GM20431 (cell line): Measurements from ENCODE around the gene RAB11FIP3.
"Not testable (repeated sequence)": the region's sequence is repeated elsewhere in the genome, so short reads cannot be mapped to it uniquely, and the experiment has no call there.

ENCODE experiments used
- in situ Hi-C: fragments of 300-500 bp; cut with MseI, MboI; formaldehyde crosslinking; loops from one replicate; pipeline ENCODE4 v1.15.0; 2020; ENCODE audit warnings: low sequenced_read_pairs; ENCODE audit not compliant: unreplicated experiment

Gene RAB11FIP3

DNA sequence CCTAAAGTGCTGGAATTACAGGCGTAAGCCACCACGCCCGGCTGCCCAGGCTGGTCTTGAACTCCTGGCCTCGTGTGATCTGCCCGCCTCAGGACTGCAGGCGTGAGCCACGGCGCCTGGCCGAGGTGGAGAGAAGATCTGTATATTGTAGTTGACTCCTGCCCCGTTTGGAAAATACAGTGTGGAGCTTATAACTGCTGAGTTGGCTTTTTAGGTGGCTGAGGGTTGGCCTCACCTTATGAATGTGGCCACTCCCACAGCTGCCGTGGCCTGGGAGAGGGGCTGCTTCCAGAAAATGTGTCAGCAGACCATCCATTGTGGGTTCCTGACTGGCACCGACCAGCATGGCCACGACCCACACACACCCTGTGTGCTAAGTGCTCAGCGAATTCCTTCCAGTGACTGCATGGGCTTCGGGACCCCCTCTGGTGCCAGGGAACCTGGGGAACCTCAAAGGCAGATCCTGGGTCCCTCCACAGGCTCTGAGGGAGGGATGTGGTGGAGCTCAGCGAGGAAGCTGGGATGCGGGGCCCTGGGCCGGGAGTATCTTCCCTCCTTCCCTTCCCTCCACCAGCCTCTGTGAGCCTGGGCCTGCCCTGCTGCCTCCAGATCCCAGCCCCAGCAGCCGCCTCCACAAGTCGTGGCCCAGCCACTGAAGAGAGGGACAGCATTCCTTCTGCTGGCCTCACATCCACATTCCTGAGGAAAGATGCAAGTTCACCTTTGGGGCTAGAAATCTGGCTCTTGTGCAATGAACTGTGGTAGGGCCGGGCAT, 10.9 kb upstream of the RAB11FIP3 start:
- in situ Hi-C loops, result no loop called here

DNA sequence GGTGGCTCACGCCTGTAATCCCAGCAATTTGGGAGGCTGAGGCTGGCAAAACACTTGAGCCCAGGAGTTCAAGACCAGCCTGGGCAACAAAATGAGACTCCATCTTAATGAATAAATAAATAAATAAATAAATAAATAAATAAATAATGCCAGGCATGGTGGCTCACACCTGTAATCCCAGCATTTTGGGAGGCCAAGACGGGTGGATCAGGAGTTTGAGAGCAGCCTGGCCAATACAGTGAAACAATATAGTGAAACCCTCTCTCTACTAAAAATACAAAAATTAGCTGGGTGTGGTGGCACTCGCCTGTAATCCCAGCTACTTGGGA, 10.3 kb upstream of the RAB11FIP3 start:
- in situ Hi-C loops, result not testable (repeated sequence)

GRCh38 chr16:422179-422578, 3.3 kb upstream of the RAB11FIP3 start:
- in situ Hi-C loops, result not testable (repeated sequence)

DNA sequence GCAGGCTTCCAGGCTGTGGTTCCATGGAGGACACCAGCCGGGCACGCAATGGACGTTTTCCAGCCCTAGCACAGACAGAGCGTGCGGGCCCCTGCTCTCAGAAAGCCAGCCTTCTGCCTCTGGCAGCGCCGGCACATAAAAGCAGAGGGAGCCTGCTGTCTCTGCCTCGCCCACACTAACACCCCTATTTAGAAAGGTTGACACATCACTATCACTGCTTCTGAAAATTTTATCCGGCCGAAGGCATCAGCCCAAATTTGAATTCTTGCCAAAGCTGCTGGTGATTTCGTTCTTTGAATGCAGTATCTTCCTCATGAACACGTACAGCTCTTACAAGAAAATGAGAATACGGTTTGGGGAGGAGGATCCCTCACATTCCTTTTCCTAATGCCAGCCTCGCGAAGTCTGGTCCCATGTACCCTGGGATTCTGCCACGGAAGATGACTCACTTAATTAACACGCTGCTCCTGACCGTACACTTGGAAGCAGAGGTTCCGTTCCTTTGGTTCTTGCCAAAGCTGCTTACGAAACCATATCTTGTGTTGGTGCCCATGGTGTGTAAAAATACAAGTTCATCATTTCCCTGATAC, 1.3 kb upstream of the RAB11FIP3 start:
- in situ Hi-C loops, result no loop called here

GRCh38 chr16:424623-425081, 797 bp upstream of the RAB11FIP3 start:
- in situ Hi-C loops, result no loop called here

GRCh38 chr16:425740-426114, 278 bp downstream of the RAB11FIP3 start:
- in situ Hi-C loops, result no loop called here

DNA sequence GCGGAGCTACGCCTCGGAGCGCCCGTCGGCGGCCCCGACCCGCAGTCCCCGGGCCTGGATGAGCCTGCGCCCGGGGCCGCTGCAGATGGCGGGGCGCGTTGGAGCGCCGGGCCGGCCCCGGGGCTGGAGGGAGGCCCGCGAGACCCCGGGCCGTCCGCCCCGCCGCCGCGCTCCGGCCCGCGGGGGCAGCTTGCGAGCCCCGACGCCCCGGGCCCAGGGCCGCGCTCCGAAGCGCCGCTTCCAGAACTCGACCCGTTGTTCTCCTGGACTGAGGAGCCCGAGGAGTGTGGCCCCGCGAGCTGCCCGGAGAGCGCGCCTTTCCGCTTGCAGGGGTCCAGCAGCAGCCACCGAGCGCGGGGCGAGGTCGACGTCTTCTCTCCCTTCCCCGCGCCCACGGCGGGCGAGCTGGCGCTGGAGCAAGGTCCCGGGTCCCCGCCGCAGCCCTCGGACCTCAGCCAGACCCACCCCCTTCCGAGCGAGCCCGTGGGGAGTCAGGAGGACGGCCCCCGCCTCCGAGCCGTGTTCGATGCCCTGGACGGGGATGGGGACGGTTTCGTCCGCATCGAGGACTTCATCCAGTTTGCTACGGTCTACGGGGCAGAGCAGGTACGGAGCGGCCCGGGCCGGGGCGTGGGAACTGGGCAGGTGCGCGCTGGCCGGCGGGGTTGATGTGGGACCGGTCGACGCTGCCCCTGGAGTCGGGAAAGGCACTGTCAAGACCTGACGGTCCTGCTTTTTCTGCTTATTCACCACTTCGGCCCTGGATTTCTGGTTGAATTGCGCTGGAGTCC, 861 bp downstream of the RAB11FIP3 start:
- in situ Hi-C loops, result no loop called here

GRCh38 chr16:426906-427249, 1.4 kb downstream of the RAB11FIP3 start:
- in situ Hi-C loops, result no loop called here

- in situ Hi-C loops, result no loop called here
Measured at GRCh38 chr16:427250-427649, 1.8 kb downstream of the RAB11FIP3 start.

DNA sequence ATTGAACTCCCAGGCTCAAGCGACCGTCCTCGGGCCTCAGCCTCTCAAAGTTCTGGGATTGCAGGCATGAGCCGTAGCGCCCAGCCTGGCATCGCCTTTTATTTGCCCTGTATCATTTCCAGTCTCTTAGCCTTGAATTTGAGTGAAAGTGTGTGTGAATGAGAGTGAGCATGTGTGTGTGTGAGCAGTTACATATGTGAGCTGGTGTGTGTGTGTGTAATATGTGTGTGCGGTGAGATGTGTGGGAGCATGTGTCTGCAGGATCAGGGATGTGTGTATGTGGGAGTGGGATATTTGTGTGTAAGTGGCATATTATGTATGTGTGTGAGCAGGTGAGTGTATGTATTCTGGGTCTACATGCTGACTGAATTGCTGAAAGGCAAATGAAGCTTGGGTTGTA, 5.5 kb downstream of the RAB11FIP3 start:
- in situ Hi-C loops, result no loop called here

GRCh38 chr16:440627-441026, 15.2 kb downstream of the RAB11FIP3 start:
- in situ Hi-C loops, result no loop called here

GRCh38 chr16:441447-441846, 16.0 kb downstream of the RAB11FIP3 start:
- in situ Hi-C loops, result no loop called here

- in situ Hi-C loops, result no loop called here
Measured at GRCh38 chr16:442976-443375, 17.5 kb downstream of the RAB11FIP3 start.

GRCh38 chr16:444027-444426, 18.6 kb downstream of the RAB11FIP3 start:
- in situ Hi-C loops, result no loop called here

DNA sequence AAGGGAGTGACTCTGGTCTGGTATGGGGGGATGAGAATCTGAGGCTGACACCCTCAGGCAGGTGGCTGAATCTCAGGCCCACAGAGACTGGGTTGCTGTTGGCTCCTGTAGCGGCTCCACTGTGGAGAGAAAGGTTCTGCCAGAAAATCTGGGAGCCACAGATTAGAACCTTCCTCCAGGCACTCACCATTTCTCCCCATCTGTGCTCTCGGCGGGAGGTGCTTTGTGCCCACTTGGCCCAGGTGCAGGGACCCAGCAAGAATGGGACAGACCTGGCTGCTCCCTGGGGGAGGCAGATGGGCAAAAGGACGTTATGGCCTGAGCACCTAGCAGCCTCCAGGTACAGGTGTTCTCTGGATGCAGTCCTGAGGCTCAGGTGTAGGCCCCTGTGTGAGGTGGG, 20.1 kb downstream of the RAB11FIP3 start:
- in situ Hi-C loops, result no loop called here

- in situ Hi-C loops, result no loop called here
Measured at GRCh38 chr16:450385-450784, 24.9 kb downstream of the RAB11FIP3 start.

DNA sequence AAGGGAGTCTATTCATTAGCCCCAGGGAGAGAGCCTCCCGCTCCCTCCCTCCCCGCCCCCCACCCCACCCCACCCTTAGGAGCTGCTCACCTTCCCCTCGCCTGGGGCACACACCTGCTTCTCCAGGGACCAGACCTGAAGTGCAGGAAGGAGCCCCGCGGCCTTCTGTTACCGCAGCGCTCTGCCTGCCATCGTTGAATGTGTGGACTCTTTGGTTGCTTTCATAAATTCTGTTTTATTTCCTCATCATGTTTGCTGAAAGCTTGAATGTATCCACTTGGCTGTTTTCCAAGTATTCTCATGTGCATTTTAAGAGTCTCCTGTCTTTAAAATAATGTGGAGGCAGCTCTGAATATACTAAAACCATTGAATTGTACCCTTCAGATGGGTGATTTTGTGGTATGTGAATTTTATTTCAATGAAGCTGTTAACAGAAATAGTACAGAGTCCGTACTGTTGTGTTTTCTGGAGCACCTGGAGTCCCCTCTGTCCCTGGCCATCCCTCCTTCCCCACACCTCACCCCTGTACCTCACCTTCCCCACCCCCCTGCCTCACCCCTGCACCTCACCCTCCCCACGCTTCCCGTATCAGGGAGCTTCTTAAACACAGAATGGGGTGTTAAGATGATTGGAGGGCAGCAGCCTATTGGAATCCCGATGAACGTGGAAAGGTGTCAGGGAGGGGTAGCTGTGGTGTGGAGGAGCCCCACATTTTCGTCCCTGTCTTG, 25.5 kb downstream of the RAB11FIP3 start:
- in situ Hi-C loops, result no loop called here

- in situ Hi-C loops, result no loop called here
Measured at GRCh38 chr16:454397-454940, 29.0 kb downstream of the RAB11FIP3 start.

DNA sequence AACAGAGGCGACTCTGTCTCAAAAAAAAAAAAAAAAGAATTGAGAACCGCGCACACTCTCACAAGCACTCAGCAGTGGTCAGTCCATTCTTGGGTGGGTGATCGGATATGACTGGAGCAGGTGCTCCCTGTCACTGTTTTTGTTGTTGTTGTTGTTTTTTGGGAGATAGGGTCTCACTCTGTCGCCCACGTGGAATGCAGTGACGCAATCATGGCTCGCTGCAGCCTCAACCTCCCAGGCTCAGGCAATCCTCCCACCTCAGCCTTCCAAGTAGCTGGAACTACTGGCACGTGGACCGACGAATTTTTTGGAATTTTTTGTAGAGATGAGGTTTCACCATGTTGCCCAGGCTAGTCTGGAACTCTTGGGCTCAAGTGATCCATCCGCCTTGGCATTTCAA, 30.0 kb downstream of the RAB11FIP3 start:
- in situ Hi-C loops, result no loop called here

GRCh38 chr16:456891-457483, 31.5 kb downstream of the RAB11FIP3 start:
- in situ Hi-C loops, result no loop called here
